HL-60/S4 treated with phorbol 12-myristate 13-acetate at 8.2 ng/mL for 4 days and 3 days (cell line): Measurements from ENCODE around the gene NLRP6.
"Not testable (repeated sequence)": the region's sequence is repeated elsewhere in the genome, so short reads cannot be mapped to it uniquely, and the experiment has no call there.

ENCODE experiments used
- in situ Hi-C: fragments of 300-500 bp; cut with MboI; formaldehyde crosslinking; loops from 2 replicates; pipeline ENCODE4 v1.15.0; 2022; ENCODE audit warnings: low sequenced_read_pairs

The NLRP6 gene

DNA sequence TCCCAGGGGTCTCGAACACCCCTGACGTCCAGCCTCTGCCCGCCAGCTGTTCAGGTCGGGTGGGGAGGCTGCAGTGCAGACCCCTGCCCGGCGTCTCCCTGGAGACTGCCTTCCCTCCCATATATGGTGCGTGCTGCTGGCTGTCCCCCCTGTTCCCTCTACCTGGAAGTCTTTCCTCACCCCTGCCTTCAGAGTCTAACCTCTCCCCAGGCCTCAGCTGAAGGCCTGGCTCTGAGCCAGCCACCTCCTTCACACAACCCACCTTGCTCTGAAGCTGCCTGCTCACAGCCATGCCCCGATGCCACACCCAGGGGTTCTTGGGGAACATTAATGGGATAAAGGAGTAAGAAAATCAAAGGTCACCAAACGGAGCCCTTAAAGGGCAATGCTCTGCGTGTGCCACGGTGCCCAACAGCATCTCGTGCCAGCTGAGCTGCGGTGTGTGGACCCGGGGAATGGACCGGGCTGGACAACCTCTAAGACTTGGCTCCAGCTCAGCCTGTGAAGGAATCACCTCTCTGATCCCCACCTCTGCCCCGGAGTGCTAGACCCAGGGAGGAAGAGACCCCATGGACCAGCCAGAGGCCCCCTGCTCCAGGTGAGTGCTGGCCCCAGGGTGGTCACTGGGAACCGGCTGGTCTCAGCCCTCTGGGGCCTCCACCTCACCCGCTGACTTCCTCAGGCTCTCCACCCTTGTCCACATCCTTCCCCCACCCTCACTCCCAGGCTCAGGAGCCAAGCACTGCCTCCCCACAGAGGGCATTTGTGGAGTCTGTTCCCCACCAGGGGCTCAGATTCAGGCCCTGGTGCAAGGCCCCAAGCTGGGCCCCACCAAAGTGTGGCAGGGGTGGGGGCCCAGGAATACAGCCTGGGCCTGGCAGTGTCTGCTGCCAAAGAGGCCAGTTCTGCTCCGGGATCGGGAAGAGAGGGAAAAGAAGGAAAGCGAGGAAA, at the start of gene NLRP6:
TSS of gene NLRP6 (plus strand) at position 407 of the 951 bp plus-strand sequence. CDS start at position 570, 163 bp downstream.
- in situ Hi-C loops = no loop called here

DNA sequence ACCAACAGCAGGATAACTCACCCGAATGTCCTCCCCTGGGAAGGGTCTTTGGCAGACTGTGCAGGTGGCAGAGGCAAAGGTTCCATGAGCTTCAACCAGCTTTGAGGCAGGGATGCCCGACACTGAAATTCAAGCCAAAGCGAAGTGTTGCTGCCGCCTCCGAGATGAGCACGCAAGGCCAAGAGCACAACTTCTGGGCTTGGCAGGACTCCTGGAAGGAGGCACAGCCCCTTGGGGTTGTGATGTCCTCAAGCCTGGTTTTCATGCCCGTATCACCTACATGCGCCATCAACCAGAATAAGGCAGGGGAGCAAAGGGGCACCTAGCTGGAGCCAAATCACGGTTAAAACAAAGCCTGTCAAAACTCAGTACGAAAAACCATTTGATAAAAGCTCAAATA, 47.8 kb upstream of the NLRP6 start:
- in situ Hi-C loops = no loop called here

DNA sequence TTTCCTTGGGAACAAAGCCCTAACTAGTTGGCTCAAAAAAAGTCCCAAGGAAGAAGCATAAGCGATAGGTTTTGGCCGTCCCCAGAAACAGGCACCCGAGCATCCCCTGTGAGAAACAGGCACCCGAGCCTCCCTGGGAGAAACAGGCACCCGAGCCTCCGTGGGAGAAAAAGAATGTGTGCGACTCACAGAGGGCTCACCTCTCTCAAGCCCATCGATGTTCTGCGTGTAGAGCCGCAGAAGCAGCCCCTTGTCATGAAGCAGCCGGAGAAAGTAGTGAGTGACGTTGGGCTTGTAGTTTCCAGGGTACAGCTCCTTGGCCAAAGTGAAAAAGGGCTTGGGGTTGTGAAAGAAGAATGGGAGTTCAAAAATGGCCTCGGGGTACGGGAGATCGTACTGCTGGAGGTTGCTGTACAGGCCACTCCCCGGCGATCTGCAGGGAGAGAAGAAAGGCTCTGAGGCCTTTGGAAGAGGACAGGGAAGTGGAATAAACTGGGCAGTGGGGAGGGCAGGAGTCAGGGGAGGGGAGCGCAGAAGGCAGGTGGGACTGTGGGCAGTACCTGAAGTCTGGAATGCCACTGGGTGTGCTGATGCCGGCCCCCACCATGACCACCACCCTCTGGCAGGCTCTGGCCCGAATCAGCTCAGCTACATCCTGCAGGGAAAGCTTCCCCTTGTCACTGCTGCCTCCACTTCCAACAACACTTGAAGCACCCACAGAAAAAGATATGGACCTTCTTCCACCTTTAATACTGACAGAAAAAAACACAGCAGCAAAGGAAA, 45.2 kb upstream of the NLRP6 start:
- in situ Hi-C loops = no loop called here

- in situ Hi-C loops = no loop called here
Measured at GRCh38 chr11:235180-235579, 43.0 kb upstream of the NLRP6 start.

DNA sequence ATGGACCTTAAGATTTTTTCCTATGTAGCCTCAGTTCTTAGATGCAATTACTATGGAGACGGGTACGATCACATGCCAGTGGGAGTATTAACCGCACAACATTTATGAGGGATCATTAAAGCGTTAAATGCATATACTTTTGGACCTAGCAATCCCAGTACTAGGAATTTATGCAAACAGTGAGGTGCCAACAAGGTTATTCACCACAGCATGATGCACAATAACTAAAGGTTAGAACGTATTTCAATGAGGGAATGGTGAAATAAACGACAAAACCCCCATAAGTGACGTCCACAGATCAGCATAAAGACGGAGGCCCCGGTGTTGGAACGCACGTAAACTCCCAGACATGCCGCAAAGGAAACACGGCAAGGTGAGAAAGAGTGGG, 42.6 kb upstream of the NLRP6 start:
- in situ Hi-C loops = no loop called here

DNA sequence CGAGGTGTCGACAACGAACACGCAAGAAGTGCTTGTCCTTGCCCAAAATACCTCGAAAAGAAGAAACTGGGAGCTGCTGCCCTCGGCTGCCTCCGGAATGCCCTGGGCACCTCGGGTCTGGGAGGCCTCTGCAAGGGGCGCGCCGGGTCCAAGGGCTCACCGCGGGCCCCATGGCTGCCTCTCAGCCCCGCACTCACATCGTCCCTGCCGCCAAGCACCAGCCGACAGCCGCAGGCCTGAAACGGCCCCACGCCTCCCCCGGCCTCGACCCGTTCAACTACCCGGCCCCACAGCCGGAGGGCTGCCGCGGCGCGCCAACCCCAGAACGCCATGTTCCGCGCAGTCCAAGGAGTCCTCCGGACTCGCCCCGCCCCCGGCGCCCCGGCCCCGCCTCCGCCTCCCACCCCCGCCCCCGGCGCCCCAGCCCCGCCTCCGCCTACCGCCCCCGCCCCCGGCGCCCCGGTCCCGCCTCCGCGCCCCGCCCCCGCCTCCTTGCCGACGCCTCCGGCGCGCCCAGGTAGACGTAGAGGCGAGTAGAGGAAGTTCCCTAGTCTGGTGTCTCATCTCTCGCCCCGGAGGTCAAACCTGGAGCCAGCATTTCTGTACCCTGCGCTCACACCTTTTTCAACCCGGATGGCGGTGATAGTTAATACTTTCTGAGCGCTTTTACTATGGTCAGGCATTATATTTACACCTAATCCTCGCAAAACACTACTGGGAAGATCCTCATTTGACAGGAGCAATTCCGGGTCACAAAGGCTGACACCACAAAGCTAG, 42.0 kb upstream of the NLRP6 start, which contains the start of gene SIRT3:
TSS of gene SIRT3 (minus strand) at position 346 of the 777 bp plus-strand sequence. CDS start at position 332, 14 bp downstream.
- in situ Hi-C loops = no loop called here

DNA sequence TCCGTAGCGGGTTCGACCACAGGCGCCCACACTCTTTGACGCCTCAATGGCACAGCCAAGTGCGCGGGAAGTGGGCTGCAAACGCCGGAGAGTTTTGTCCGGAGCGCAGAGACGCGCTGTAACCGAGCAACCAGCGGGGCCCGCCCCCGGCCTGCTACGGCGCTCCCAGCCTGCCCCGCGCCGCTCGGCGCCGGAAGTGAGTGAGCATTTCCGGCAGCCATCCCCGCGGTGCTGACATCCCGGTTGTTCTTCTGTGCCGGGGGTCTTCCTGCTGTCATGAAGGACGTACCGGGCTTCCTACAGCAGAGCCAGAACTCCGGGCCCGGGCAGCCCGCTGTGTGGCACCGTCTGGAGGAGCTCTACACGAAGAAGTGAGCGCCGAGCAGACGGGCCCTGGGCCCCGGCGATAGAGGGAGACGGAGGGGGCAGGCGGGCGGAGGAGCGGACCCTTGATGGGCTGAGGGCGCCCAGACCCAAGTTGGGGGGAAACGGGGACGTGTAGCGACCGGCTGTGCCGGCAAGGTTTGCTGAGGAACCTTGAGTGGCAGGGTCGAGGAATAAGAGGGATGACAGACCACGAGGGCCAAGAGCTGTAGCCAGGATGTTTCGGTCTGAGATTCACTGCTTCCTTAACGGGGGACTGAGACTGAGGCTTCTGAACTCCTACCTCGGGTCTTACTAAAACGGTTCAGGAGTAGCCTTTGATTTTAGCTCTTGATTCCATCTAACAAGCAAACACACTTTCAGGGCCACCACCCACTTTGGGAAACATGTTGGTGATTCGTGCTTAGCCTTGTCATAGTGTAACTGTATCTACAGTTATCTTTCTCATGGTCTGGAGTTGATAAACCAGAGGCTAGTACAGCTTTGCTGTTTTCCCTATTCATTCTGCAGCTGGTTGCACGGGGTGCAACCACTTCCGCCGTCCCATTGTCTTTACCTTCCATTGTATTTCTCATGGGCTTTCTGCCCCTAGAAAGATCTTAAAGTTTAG, 41.1 kb upstream of the NLRP6 start, which contains the start of gene PSMD13:
TSS of gene PSMD13 (plus strand) at position 203 of the 994 bp plus-strand sequence. CDS start at position 277, 74 bp downstream.
- in situ Hi-C loops = no loop called here

DNA sequence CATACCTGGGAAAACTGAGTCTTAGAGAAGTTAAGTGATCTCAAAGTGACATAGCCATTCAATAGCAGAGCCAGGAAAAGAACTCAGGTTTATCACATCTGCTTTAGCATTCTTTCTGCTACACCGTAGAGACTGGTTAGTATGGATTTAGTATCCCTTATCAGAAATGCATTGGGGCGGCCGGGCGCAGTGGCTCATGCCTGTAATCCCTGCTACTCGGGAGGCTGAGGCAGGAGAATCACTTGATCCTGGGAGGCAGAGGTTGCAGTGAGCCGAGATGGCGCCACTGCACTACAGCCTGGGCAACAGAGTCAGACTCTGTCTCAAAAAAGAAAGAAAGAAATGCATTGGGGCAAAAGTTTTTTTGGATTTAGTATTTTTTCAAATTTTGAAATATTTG, 39.9 kb upstream of the NLRP6 start:
- in situ Hi-C loops = not testable (repeated sequence)

DNA sequence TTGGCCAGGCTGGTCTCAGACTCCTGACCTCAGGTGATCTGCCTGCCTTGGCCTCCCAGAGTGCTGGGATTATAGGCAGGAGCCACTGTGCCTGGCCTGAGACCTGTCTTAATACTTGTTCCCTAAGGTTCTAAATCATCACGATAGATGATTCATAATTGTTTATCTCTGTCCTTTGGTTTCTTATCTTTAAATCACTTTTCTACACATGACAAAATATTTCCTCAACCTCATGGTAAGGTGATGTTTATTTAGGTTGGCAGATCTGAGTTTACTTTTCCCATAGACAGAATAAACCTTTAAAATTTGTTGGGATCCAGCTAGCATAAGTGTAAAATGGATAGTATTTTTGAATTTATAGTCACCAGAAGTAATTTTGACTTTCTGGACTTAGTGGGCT, 37.9 kb upstream of the NLRP6 start:
- in situ Hi-C loops = no loop called here

DNA sequence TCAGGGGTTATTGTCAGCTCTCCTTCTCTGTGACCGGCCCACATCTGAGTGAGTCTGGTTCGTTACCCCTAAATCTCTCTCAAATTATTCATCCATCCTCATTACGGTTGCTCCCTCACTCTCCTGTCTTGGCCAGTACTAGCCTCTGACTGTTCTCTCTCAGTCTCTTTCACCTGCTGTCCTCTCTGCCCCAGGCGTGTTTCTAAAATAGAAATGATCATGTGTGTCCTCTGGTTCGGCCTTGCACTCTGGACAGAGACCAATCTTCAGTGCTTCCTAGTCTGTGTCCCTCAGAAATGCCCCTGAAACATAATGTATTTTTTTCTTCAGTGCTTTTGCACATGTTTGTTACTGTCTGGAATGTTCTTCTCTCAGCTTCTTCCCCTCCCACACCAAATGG, 36.6 kb upstream of the NLRP6 start:
- in situ Hi-C loops = no loop called here

DNA sequence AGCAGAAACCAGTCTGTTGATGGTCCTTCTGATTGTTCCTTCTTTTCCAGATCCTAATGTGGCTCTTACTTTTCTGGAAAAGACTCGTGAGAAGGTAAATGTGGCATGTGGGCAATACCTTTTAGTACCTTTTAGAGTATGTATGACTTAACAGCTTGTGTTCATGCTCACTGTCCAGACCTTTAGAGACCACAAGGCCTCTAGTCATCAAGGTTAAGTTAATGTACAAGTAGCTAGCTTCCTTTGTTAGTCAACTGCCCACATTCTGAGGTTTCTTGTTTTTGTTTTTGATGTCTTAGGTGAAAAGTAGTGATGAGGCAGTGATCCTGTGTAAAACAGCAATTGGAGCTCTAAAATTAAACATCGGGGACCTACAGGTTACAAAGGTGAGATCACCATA, 33.8 kb upstream of the NLRP6 start:
- in situ Hi-C loops = no loop called here

- in situ Hi-C loops = no loop called here
Measured at GRCh38 chr11:249062-249461, 29.1 kb upstream of the NLRP6 start.

DNA sequence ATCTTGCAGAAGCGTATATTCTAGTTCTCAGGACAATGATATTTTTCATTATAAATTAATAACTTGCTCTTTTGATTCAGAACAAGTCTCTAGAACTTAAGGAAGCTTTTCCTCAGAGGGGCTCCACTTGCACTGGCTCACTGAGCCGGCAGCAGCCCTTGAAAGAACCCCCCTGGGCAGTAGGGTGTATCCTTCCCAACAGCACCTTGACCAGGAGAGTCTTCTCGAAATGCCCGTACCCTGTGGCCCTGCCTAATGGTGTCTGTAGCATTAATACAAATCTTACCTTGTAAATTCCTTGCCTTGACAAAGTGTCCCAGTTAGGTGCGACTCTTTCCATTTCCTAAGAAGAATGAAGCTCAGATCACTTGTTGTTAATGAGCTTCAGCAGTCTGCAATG, 27.9 kb upstream of the NLRP6 start:
- in situ Hi-C loops = no loop called here

DNA sequence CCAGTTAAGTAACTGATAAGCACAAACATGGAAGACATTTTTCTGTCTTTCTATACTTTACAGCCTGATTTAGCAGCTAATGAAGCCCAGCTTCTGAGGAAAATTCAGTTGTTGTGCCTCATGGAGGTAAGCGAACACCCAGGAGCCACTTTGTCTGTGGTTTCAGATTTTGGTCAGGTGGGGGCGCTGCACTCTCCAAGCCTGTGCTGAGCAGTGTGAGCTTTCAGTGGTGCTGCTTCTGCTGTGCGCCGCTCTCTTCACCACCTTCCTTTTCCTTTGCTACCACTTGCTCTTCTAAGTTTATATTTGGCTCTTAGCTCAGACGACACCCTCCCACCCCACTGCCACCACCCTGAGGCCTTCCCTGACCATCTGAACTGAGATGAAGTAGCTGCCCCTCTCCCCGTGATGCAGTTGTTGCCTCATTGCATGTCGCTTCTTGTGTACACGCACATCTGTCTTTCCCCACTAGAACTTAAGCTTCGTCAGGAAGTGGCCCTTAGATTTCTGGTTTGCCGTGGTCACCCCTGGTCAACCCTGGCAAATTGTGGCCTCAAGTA, 27.4 kb upstream of the NLRP6 start:
- in situ Hi-C loops = no loop called here

DNA sequence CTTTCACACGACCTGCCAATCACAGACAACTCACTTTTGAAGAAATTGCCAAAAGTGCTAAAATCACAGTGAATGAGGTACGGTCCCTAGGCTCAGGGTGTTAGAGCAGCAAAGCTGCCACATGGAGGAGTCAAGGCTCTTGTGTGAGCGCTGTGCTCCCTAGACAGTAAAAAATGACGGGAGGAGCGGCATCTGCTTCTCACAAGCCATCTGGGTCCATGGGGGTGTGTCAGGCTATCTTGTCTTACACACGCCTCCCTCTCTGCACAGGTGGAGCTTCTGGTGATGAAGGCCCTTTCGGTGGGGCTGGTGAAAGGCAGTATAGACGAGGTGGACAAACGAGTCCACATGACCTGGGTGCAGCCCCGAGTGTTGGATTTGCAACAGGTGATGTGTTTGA, 26.7 kb upstream of the NLRP6 start:
- in situ Hi-C loops = no loop called here

DNA sequence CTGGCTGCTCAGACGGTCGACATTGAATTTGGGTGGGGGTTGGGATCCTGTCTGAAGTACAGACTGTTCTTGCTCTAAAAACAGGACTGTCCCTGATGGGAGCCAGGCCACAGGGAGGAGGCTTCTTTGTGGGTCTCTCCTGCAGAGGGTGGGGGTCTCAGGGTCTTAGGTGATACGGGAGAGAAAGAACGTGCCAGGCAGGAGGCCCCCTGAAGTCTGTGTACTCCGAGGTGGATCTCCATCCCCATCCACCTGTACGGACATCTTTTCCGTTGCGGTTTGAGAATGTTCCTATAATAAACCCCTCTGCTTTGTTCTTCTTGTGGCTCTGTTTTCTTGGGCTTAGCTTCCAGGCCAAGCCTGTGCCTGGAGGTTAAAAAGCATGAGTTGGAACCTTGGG, 25.5 kb upstream of the NLRP6 start:
- in situ Hi-C loops = no loop called here

DNA sequence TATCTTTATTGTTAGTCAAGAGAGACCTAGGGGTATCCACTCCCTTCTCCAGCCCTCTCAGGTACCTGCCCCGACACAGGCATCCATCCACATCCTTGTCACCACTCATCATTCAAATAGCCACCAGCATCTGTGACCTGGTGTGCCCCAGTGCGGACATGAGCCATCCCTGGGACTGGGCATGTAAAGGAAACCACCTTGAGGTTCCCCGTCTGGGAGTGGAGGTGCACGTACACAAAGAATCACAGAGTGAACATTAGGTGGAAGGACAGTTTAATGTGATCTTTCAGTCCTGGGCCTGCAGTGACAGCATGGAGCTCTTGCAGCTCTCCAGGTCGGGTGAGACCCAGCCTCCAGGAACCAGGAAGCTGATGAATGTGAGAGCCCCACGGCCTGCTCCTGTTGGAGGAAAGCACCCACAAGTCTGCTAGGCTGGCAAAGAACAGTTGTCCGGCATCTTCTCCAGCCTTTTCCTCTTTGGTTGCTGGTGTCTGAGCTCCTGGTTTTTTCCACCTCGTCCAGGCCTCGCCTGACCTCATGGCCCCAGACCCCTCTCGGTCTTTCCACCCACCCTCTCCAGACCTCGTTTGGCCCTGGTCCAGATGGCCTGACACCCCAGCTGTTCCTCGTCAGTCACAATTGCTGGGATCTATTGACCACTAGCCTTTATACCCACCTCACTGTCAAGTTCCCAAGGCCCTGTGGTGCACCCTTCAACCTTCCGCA, 24.9 kb upstream of the NLRP6 start:
- in situ Hi-C loops = no loop called here

GRCh38 chr11:253886-254270, 24.3 kb upstream of the NLRP6 start:
- in situ Hi-C loops = no loop called here

- in situ Hi-C loops = no loop called here
Measured at GRCh38 chr11:255176-255575, 23.0 kb upstream of the NLRP6 start.
